ENCODE results near the gene TRIM15.

DNA sequence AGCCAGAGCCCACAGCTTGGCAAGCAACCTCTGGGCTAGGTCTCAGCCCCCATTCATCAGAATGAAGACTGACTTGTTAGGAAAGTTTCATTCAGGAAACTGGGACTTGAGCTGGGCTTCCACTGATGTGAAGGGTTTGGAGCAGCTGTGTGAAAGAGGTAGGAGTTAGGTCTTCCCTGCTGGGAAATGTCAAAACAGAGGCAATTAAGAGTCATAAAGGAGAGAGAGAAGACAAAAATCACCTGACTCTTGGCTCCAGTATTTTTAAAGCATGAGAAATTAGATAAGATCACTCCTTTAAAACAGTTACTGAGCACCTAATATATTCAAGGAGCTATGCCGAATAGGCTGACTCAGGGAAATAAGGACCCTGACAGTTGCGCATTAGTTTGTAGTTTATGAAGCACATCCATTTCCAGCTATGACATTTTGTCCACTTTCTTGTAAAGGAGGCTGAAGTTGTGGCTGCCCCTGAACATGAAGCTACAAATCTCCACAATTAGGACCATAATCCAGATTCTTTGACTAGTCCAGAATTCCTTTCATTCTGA, 31.3 kb upstream of the TRIM15 start:
- TF ChIP-seq CTCF (IDR thresholded peaks at IDR 0.05 in 2 of 3, conservative IDR thresholded peaks at IDR 0.05 in 1 of 3; ENCODE audit: borderline replicate concordance in 1 of 3, insufficient read depth in 1 of 3, low read depth in 2 of 3, low read length in 2 of 3): no peak
- TF ChIP-seq SIN3A (IDR thresholded peaks at IDR 0.05; ENCODE audit: low read depth): no peak
- TF ChIP-seq YY1 (IDR thresholded peaks at IDR 0.05; ENCODE audit: extremely low read depth, insufficient replicate concordance, low read depth, low read length): no peak
- no peak for TF ChIP-seq ZNF274 (IDR thresholded peaks at IDR 0.05; ENCODE audit: low read depth, low read length)
- no peak for TF ChIP-seq EZH2 (IDR thresholded peaks at IDR 0.05)
- no peak for TF ChIP-seq CEBPB (IDR thresholded peaks at IDR 0.05; ENCODE audit: low read depth)

Measured in HCT116 (cell line).